ENCODE data around the gene GINS3.

DNA sequence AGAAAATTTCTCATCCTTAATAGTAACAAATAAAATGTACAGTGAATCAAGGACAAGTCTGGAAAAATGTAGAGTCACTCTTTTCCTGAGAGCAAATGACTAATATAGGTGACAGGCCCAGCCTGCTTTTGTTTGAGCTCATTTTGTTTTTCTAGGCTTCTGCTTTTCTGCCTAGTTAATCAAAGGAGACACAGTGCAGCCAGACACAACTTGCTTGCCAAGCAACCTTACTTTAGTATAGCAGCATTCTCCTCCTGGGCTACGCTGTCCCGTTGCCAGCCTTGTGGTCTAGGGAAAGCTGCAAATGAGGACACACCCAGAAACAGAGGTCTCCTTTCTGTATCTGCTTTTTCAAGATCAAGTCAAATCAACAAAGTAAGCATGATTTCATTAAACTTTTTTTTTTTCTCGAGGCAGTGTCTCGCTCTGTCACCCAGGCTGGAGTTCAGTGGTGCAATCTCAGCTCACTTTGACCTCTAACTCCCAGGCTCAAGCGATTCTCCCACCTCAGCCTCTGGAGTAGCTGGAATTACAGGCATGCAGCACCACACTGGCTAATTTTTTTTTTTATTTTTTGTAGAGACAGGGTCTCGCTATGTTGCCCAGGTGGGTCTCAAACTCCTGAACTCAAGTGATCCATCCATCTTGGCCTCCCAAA lies 17.2 kb downstream of the GINS3 start:
- TF ChIP-seq FOXA1 (IDR thresholded peaks at IDR 0.05), result no peak
- no peak for TF ChIP-seq ELF4 (IDR thresholded peaks at IDR 0.05)
- TF ChIP-seq HDGF (IDR thresholded peaks at IDR 0.05; ENCODE audit: borderline replicate concordance), result no peak
- no peak for TF ChIP-seq ZNF384 (IDR thresholded peaks at IDR 0.05)
- no peak for TF ChIP-seq TARDBP (IDR thresholded peaks at IDR 0.05)
- TF ChIP-seq NFRKB (IDR thresholded peaks at IDR 0.05), result no peak
- TF ChIP-seq BHLHE40 (IDR thresholded peaks at IDR 0.05; ENCODE audit: borderline replicate concordance), result no peak
- TF ChIP-seq, protein P1, sequence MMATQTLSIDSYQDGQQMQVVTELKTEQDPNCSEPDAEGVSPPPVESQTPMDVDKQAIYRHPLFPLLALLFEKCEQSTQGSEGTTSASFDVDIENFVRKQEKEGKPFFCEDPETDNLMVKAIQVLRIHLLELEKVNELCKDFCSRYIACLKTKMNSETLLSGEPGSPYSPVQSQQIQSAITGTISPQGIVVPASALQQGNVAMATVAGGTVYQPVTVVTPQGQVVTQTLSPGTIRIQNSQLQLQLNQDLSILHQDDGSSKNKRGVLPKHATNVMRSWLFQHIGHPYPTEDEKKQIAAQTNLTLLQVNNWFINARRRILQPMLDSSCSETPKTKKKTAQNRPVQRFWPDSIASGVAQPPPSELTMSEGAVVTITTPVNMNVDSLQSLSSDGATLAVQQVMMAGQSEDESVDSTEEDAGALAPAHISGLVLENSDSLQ (IDR thresholded peaks at IDR 0.05), result no peak
- TF ChIP-seq FOXM1 (IDR thresholded peaks at IDR 0.05; ENCODE audit: borderline replicate concordance), result no peak
- TF ChIP-seq SUZ12 (IDR thresholded peaks at IDR 0.05), result no peak
- no peak for TF ChIP-seq ARNT (IDR thresholded peaks at IDR 0.05)
